Placental pericyte (primary cell): ENCODE results near the gene HMHB1. TPM values are rescaled to one million over a fixed set of nuclear protein-coding genes. Genes with fewer than 3 reads are reported as not detected.

Experiments
- total RNA-seq: library from RNA; depleted of rRNA; stranded (reverse); fragments of >200 nt; gene quantifications from 2 replicates; pipeline ENCODE4 v1.2.3, GENCODE V29; 2012

HMHB1 gene
- not detected in 2 replicates for total RNA-seq

GRCh38 chr5:143812085-143812705 lies at the start of gene HMHB1:
TSS of gene HMHB1 (plus strand) at chr5:143812161.

